GM21367 (cell line): ENCODE measurements around the gene RNF13.
A peak's percentile ranks its signal among the peaks of the same experiment; 100 is the strongest.

Source experiments
- ATAC-seq: cut with Tn5 transposase; IDR thresholded peaks from one replicate; pipeline ENCODE4 v1.9.1; 2021; ENCODE audit not compliant: unreplicated experiment

RNF13 gene

DNA sequence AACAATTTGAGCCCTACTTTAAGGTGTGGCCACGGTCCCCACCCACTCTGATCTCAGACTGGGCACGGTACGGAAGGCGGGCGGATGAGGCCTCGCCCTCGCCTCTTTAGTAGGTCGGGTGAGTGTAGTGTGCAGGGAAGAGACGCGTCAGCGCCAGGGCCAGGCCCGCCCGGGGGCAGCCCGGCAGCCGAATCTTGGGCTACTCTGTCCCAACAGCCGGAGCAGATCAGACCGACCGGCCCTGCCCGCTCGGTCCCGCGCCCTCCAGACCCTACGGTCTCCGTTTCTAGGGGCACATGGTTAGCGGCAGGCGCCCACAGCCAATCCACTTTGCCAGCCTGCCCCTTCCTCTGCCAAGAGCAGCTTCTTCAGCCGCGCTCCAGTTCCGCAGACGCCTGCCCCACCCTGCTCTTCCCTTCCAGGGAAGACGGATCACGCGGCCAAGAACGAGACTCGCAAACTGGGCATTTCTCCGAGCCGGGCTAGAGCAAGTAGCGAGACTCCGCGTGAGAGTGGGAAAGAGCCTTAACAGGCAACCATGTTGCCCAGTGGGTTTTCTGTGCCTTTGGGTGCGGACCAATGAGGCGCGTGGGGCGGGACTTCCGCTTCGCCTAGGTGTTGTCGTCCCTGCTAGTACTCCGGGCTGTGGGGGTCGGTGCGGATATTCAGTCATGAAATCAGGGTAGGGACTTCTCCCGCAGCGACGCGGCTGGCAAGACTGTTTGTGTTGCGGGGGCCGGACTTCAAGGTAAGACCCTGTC lies at the start of gene RNF13:
TSS of gene RNF13 (plus strand) at position 610 of the 761 bp plus-strand sequence. CDS start 32,812 bp downstream, outside the sequence.
- ATAC-seq, result peak; percentile 89

GRCh38 chr3:149763565-149764195 lies 49.3 kb upstream of the RNF13 start:
- ATAC-seq, result no peak

DNA sequence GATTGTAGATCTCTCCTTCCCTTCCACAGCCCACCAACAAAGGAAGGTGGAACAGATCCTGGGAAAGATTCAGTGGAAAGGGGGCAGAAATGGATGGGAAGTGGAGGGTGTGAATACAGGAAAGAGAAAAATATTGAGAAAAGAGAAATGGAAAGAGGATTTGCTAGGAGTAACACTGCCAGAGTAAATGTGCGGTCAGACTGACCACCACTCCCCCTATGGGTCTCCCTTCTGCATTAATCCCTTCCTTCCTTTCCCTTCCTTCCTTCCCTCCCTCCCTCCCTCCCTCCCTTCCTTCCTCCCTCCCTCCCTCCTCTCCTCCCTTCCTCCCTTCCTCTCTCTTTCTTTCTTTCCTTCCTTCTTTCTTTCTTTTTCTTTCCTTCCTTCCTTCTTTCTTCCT lies 48.7 kb upstream of the RNF13 start:
- ATAC-seq, result no peak

GRCh38 chr3:149765762-149766334 lies 47.2 kb upstream of the RNF13 start:
- ATAC-seq, result no peak

DNA sequence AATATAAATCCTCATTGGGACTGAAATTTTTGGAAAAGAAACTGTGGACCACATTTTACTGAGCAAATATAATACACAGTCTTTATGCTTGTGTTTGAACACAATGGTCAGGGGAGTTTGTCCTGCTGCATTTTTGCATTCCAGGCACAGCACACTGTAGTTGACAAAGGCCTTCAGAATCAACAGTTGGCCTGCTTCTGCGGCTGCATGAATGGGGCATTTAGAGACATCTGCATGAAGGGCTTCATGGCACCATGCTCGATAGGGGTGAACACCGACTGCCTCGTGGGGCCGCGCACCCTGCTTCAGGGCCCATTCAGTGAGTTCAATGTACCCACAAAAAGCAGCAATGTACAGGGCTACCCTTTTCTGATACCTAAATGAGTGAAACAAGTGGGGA lies 45.3 kb upstream of the RNF13 start:
- no peak for ATAC-seq

- no peak for ATAC-seq
These were observed 44.3 kb upstream of the RNF13 start for GRCh38 chr3:149768704-149769103.

DNA sequence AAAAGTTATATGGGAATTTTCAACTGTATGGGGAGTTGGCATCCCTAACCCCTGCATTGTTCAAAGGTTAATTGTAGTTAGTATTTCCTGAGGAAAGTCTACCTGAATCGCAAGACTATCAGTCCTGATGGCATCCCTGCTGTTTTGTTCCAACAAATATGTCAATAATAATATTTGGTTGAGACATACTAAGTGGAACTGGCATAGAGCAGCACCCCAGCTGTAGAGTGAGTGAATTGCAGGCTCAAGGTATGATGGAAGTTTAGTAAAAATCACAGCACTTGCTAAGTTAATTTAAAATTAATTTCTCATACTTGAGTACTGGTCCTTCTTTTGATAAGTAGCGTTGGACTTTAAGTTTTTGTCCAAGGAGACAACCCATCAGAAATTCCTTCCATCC lies 42.8 kb upstream of the RNF13 start:
- no peak for ATAC-seq

GRCh38 chr3:149771652-149772271 lies 41.3 kb upstream of the RNF13 start:
- ATAC-seq, result peak; percentile 74

GRCh38 chr3:149772861-149773260 lies 40.2 kb upstream of the RNF13 start:
- no peak for ATAC-seq

DNA sequence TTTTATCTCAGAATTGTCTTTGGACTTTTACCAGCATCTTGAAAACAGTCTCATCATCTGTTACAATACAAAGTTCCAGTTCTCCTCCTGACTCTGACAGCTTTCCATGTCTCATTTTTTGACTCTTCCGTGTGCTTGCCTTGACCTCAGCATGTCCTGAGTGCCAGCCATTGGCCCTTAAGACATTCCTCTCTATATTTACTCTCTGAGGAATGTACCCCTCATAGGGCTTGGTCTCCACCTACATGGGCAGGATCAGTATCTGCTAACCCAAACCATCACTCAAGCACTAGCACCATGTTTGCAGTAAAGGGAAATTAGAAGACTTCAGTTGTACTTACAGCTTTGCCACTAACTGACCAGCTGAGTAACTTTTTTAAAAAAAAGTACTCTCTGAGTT lies 36.8 kb upstream of the RNF13 start:
- no peak for ATAC-seq

GRCh38 chr3:149777414-149778214 lies 35.4 kb upstream of the RNF13 start:
- no peak for ATAC-seq

DNA sequence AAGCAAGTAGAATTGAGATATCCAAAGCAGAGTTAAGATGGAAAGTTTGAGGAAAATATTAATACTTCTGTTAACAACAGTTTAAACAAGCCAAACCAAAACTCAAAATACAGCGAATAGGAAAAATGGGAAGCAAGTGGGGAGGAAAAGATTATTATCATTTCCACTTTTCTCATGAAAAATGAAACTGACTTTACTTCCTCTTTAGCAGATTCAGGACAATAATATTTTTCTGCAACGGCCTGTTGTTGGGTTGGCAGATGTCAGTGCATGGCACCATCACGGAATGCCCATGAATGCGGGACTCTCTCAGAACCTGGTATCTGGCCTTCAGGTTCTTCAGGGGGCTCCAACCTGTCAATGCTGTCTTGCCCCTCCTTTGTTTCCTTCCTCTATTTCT lies 31.8 kb upstream of the RNF13 start:
- no peak for ATAC-seq

DNA sequence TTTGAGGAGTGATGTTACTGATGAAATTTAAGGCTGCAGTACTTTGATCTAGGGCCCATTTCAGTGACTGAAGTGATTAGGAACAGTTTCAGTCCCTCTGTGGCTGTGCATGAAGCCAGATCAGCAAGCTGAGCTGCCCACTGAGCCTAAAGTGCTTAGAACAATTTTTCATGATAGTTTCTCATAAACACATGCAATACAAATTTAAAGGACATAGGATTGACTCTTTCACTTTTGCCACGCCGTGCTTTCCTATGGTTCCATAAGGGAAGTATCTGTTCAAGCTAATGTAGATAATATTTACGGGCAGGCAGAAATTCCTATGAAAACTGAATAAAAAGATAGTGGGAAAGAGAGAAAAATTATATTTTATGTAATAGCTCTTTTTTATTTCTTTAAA lies 31.3 kb upstream of the RNF13 start:
- ATAC-seq, result no peak

DNA sequence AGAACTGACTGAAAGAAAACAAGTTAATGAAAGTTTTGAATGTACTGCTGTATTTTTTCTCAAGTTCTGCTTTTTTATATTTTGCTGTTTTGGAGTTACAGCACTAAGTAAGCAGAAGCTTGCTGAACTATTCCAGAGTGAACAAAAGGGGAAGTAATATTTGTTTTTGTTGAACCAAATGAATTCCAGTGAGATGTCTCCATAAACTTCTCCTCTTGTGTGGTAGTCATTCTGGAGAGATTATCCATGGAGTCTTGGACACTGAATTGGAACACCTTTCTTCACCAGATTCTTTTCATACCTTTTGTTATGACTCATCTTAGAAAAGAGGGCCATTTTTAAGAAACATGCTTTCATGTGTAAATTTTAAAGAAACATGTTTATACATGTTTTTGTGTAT lies 29.4 kb upstream of the RNF13 start:
- ATAC-seq, result no peak

- ATAC-seq, result no peak
These were observed 28.8 kb upstream of the RNF13 start for GRCh38 chr3:149784064-149784704.

GRCh38 chr3:149790268-149790667 lies 22.7 kb upstream of the RNF13 start:
- ATAC-seq, result no peak

DNA sequence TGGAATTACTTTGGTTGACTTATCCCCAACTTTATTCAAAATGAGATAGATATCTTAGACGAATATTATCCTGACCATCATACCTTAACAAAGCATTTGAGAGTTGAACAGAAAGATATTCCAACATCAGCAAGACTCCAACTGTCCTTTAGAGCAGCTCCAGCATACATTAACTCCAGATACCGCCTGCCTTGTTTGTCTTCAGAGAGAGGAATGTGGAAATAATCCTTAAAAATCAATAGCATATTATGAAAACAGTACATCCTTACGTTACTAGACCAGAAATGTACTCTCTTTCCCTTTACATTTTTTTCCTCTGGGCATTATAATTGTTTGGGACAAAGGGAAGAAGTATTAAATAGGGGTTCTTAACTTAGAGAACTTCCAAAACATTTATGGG lies 22.3 kb upstream of the RNF13 start:
- ATAC-seq, result no peak

DNA sequence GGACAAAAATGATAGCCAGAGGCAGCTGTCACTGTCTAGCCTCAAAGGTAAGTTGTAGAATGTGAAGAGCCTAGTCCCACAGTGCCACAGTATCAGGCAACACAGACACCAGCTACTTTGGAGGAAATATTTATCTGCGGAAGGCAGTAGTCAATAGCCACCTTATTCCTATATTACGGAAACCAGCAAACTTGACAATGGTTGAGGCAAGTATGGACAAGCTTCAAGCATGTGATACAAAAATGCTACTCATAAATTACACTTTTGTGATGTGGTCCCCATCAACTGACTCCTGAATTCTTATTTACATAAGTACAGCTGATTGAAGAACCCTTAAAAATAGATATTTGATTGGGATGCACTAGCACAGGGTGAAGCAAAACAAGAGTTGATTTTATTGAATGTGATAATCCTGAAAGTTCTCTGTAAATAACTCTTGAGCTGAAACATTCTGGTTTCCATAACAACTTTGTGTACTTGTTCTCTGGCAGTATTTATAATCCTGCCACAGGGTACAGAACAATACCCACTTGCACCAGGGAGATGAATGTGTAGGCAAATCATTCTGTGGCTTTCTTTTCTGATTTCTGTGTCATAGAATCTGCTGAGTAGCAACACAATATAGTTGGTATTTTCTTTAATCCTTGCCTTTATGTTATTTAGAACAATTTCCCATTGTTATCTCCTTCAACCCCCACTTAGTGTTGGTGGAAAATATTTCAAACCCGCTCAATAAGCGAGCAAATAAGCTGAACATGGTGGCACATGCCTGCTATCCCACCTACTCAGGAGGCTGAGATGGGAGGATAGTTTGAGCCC lies 20.4 kb upstream of the RNF13 start, which contains the start of gene ANKUB1:
TSS of gene ANKUB1 (minus strand) at position 103 of the 819 bp plus-strand sequence. CDS start 188 bp downstream, outside the sequence.
- no peak for ATAC-seq

- ATAC-seq, result no peak
These were observed 17.0 kb upstream of the RNF13 start for GRCh38 chr3:149796026-149796425.

DNA sequence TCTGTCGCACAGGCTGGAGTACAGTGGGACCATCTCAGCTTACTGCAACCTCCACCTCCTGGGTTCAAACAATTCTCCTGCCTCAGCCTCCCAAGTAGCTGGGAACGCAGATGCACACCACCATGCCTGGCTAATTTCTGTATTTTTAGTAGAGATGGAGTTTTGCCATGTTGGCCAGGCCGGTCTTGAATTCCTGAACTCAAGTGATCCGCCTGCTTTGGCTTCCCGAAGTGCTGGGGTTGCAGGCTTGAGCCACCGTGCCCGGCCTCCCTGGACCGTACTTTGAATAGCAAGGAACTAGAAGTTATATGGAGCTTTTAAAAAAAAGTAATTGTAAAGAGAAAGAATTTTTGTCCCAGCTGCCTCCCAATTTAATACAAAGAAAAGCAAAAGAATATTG lies 12.3 kb upstream of the RNF13 start:
- no peak for ATAC-seq
